Measurements from ENCODE around the gene SCTR. TPM values are rescaled to one million over a fixed set of nuclear protein-coding genes. Genes with fewer than 3 reads are reported as not detected.

The SCTR gene
- total and polyA plus RNA-seq, 2 of the 13 experiments (the other 11 are each of a cell fraction or from before 2014, with no cell fraction given), result not detected

GRCh38 chr2:119438128-119438656 is 86.1 kb downstream of the SCTR start (continued):
- peak; percentile 46; the same call in 1 of the 2 replicates for TF ChIP-seq ZBTB46 (CRISPR knock-in tag; IDR thresholded peaks at IDR 0.05; ENCODE audit: borderline replicate concordance)
- TF ChIP-seq KMT2A (CRISPR knock-in tag; IDR thresholded peaks at IDR 0.05), result peak; percentile 80
- TF ChIP-seq ZNF724P (CRISPR knock-in tag; IDR thresholded peaks at IDR 0.05; ENCODE audit: borderline replicate concordance), result no peak
- TF ChIP-seq ZNF704 (CRISPR knock-in tag; IDR thresholded peaks at IDR 0.05; ENCODE audit: borderline replicate concordance), result no peak
- peak; percentile 59 for TF ChIP-seq PHF5A (CRISPR knock-in tag; IDR thresholded peaks at IDR 0.05; ENCODE audit: low read depth, unreplicated experiment)
- 0 out of 2 replicates have a peak, but pooled peaks have one; percentile 31 for TF ChIP-seq ZBTB43 (CRISPR knock-in tag; conservative IDR thresholded peaks at IDR 0.05)
- no peak for TF ChIP-seq ZNF276 (CRISPR knock-in tag; IDR thresholded peaks at IDR 0.05; ENCODE audit: low read depth)
- TF ChIP-seq MLX (CRISPR knock-in tag; IDR thresholded peaks at IDR 0.05), result peak; percentile 30; the same call in 1 of the 2 replicates
- TF ChIP-seq KDM1A (CRISPR knock-in tag; IDR thresholded peaks at IDR 0.05), result no peak
- 0 out of 2 replicates have a peak, but pooled peaks have one; percentile 53 for TF ChIP-seq ZKSCAN8 (CRISPR knock-in tag; IDR thresholded peaks at IDR 0.05; ENCODE audit: borderline replicate concordance)
- TF ChIP-seq POLR2G (IDR thresholded peaks at IDR 0.05; ENCODE audit: low read depth, low read length), result peak; percentile 70
- peak; percentile 56 for TF ChIP-seq ASH2L (IDR thresholded peaks at IDR 0.05; ENCODE audit: insufficient read length, low read depth, low read length)
- peak; percentile 73; the same call in 1 of the 2 replicates for TF ChIP-seq ZNF430 (CRISPR knock-in tag; IDR thresholded peaks at IDR 0.05)
- TF ChIP-seq ZNF879 (CRISPR knock-in tag; IDR thresholded peaks at IDR 0.05), result no peak
- TF ChIP-seq ATF1 (CRISPR knock-in tag; IDR thresholded peaks at IDR 0.05), result no peak
- no peak for TF ChIP-seq ATM (IDR thresholded peaks at IDR 0.05; ENCODE audit: borderline replicate concordance)
- no peak for TF ChIP-seq ZNF674 (CRISPR knock-in tag; IDR thresholded peaks at IDR 0.05; ENCODE audit: low read depth)
- TF ChIP-seq ZFP90 (CRISPR knock-in tag; IDR thresholded peaks at IDR 0.05; ENCODE audit: borderline replicate concordance), result 0 out of 2 replicates have a peak, but pooled peaks have one; percentile 30
- 0 out of 2 replicates have a peak, but pooled peaks have one; percentile 27 for TF ChIP-seq NFKBIZ (CRISPR knock-in tag; IDR thresholded peaks at IDR 0.05)
- TF ChIP-seq ZNF749 (CRISPR knock-in tag; IDR thresholded peaks at IDR 0.05; ENCODE audit: borderline replicate concordance), result no peak
- no peak for TF ChIP-seq TBL1XR1 (IDR thresholded peaks at IDR 0.05; ENCODE audit: borderline replicate concordance, low read length, partially characterized antibody)
- 0 out of 2 replicates have a peak, but pooled peaks have one; percentile 41 for TF ChIP-seq FOXO4 (CRISPR knock-in tag; conservative IDR thresholded peaks at IDR 0.05)
